ENCODE measurements around the gene SMPD1. TPM values are rescaled to one million over a fixed set of nuclear protein-coding genes. Genes with fewer than 3 reads are reported as not detected.

Gene SMPD1
- total and polyA plus RNA-seq, 2 experiments from 2014 or later: 63.0 to 70.0 TPM

DNA sequence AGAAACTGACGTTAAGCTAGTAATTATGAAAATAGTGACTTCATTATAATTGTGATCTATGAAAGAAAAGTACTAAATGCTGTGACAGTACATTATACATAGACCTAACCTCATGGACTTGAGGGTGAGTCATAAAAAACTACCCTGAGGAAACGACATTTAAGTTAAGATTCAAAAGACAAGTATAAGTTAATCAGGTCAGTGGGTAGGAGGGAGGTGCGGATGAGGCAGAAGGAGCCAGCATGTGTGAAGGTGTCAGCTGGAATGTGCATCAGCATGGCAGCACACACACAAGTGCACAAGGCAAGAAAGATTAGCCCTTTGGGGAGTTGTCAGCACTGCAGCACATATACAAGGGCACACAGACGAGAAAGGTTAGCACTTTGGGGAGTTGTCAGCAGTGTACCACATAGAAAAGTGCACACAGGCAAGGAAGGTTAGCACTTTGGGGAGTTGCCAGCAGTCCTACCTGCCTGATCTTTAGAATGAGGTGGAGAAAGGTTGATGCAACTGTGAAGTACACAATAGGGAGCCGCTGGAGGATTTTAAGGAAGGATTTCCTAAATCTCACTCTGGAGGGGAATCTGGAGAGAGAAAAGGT lies 38.4 kb upstream of the SMPD1 start:
- Histone ChIP-seq H3K27me3 (no peaks in the 10 kb centered on the region), H3K9me2 (replicated peaks; ENCODE audit: insufficient read depth) (no peaks in the 10 kb centered on the region), H3K27ac (no peak overlapping the region), H3K9me3 (ENCODE audit: low read depth) (no peaks in the 10 kb centered on the region), H3K79me2 (no peaks in the 10 kb centered on the region), H4K20me1 (ENCODE audit: insufficient read depth, poor library complexity, severe bottlenecking) (no peaks in the 10 kb centered on the region), H3K4me2 (no peak overlapping the region), H3K36me3 (replicated peaks; ENCODE audit: insufficient read depth, low read depth) (no peaks in the 10 kb centered on the region), H3K4me1 (ENCODE audit: insufficient read depth) (peaks cover 5% of the 10 kb centered on the region), H3K4me3 (no peak overlapping the region), H2AFZ (no peak overlapping the region)
- WGBS (ENCODE audit: low lambda C conversion rate, missing lambda C conversion rate): 72% methylated on average over 5 of the region's 5 CpGs
- no peak for TF ChIP-seq EZH2phosphoT487 (IDR thresholded peaks at IDR 0.05; ENCODE audit: low read depth, severe bottlenecking, unreplicated experiment)
- no peak for TF ChIP-seq EZH2 (IDR thresholded peaks at IDR 0.05; ENCODE audit: borderline replicate concordance)
- no peak for DNase-seq (ENCODE audit: low spot score)

DNA sequence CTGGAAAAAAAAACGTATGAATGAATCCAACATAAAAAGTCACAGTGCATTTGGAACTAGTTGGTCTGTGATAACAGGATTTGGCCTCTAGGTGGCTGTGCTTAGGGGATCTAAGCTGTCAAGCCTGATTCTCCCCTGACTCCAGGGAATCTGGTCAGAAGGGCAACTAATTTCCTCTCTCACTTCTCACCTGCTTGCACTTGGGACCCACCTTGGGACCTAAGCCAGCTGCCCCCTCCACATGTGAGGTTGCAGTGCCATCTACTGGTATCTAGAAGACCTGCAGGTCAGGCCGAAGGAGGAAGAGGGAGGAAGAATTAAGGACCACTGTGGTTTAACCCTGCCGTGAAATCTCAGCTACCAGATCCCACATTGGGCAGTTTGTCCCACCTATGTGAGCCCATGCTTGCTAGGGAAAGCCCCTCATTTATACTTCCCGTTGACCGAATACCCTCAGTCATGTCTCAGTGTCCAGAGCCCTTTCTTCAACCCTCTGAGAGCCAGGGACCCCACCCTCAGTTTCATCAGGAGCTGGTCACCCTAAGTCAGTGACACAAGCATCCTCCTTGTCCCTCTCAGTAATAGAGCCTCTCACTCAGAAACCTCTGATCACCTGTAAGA lies 36.8 kb upstream of the SMPD1 start:
- no peak overlapping the region for H3K4me3 ChIP-seq
- no peak overlapping the region for H3K27ac ChIP-seq
- DNase-seq (ENCODE audit: low spot score): peak; percentile 90
- H3K4me1 ChIP-seq (ENCODE audit: insufficient read depth): peaks cover 5% of the 10 kb centered on the region
- H2AFZ ChIP-seq: peak overlapping the region; percentile 23
- H3K9me2 ChIP-seq (replicated peaks; ENCODE audit: insufficient read depth): no peaks in the 10 kb centered on the region
- H3K4me2 ChIP-seq: no peak overlapping the region
- WGBS (ENCODE audit: low lambda C conversion rate, missing lambda C conversion rate): 8% methylated on average over 5 of the region's 5 CpGs
- no peaks in the 10 kb centered on the region for H4K20me1 ChIP-seq (ENCODE audit: insufficient read depth, poor library complexity, severe bottlenecking)
- no peaks in the 10 kb centered on the region for H3K79me2 ChIP-seq
- no peaks in the 10 kb centered on the region for H3K27me3 ChIP-seq
- no peak for TF ChIP-seq EZH2phosphoT487 (IDR thresholded peaks at IDR 0.05; ENCODE audit: low read depth, severe bottlenecking, unreplicated experiment)
- TF ChIP-seq, protein P1, sequence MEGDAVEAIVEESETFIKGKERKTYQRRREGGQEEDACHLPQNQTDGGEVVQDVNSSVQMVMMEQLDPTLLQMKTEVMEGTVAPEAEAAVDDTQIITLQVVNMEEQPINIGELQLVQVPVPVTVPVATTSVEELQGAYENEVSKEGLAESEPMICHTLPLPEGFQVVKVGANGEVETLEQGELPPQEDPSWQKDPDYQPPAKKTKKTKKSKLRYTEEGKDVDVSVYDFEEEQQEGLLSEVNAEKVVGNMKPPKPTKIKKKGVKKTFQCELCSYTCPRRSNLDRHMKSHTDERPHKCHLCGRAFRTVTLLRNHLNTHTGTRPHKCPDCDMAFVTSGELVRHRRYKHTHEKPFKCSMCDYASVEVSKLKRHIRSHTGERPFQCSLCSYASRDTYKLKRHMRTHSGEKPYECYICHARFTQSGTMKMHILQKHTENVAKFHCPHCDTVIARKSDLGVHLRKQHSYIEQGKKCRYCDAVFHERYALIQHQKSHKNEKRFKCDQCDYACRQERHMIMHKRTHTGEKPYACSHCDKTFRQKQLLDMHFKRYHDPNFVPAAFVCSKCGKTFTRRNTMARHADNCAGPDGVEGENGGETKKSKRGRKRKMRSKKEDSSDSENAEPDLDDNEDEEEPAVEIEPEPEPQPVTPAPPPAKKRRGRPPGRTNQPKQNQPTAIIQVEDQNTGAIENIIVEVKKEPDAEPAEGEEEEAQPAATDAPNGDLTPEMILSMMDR (IDR thresholded peaks at IDR 0.05; ENCODE audit: poor library complexity): peak; percentile 96
- H3K9me3 ChIP-seq (ENCODE audit: low read depth): no peaks in the 10 kb centered on the region
- no peaks in the 10 kb centered on the region for H3K36me3 ChIP-seq (replicated peaks; ENCODE audit: insufficient read depth, low read depth)

DNA sequence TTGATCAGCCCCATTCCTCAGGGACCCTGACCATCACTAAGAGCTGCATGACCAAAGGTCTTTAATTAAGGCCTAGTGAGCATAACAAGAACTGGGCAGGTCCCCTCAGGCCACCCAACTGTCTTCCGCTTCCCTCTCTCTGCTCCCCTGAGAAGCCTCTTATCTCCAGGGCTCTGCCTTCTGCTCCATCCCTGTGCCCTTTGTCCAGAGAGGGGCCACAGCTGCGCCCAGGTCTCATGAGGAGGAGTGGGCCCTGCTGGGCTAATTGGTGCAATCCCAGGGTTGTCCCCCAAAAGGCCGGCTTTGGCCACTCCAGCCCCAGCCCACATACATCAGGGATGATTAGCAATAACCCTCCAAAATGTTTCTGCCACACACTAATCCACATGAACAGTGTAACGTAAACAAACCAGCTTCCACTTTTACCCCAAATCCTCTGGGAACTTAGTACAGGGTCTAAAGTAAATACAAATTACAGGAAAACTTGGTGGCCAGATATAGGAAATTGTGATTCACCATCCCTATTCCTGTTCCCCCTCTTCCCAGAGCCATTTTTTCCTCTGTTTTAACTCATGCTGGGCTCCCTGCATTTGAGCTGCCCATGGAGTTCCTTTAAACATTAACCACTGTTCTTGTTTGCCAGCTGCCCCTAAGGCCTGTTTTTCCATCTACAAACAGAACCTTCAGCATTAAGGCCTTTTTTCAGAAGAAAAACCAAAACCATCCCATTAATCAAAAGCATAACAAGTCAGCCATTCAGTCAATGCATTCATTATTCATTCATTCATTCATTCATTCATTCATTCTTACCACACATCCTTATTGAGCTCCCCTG lies 35.4 kb upstream of the SMPD1 start:
- peak overlapping the region; percentile 47 for H3K27ac ChIP-seq
- no peaks in the 10 kb centered on the region for H3K36me3 ChIP-seq (replicated peaks; ENCODE audit: insufficient read depth, low read depth)
- H3K4me1 ChIP-seq (ENCODE audit: insufficient read depth): peaks cover 5% of the 10 kb centered on the region
- H4K20me1 ChIP-seq (ENCODE audit: insufficient read depth, poor library complexity, severe bottlenecking): no peaks in the 10 kb centered on the region
- no peak for DNase-seq (ENCODE audit: low spot score)
- H3K4me2 ChIP-seq: peak overlapping the region; percentile 63
- no peaks in the 10 kb centered on the region for H3K9me2 ChIP-seq (replicated peaks; ENCODE audit: insufficient read depth)
- no peak overlapping the region for H3K4me3 ChIP-seq
- TF ChIP-seq, protein P1 (IDR thresholded peaks at IDR 0.05; ENCODE audit: poor library complexity): no peak
- TF ChIP-seq EZH2phosphoT487 (IDR thresholded peaks at IDR 0.05; ENCODE audit: low read depth, severe bottlenecking, unreplicated experiment) (no peak), EZH2 (IDR thresholded peaks at IDR 0.05; ENCODE audit: borderline replicate concordance) (no peak)
- no peaks in the 10 kb centered on the region for H3K9me3 ChIP-seq (ENCODE audit: low read depth)
- H3K27me3 ChIP-seq: no peaks in the 10 kb centered on the region
- no peak overlapping the region for H2AFZ ChIP-seq
- 71% methylated on average over 4 of the region's 4 CpGs for WGBS (ENCODE audit: low lambda C conversion rate, missing lambda C conversion rate)
- no peaks in the 10 kb centered on the region for H3K79me2 ChIP-seq

All from hepatocyte (in vitro differentiated cells).